ENCODE results near the gene SUN5. TPM values are rescaled to one million over a fixed set of nuclear protein-coding genes. Genes with fewer than 3 reads are reported as not detected.

SUN5 gene
- total RNA-seq, 4 donors from 2014 or later, result not detected

DNA sequence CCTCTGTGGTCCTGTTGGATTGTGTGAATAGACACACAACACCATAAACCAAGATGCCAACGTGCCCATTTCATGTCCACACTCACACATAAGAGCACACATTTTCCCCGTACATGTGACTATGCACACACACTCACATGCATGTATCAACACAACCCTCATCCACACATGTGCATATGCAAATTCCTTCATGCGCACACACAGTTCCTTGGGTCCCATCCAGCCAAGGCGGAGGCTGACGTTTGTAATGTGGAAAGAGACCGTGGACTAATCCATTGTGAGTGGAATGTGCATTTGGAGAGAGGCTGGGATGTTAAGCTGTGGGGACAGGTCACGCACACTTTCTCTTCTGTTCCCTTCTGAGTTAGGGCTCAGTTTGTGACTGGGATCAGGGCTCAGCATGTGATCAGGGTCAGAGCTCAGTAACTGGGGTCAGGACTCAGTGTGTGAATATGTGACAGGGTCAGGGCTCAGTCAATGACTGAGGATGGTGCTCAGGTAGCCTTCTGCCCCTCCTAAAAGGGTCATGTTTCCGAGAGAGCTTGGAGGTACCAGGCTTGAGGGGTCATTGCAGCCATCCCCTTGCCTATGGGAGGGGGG lies 2.6 kb upstream of the SUN5 start:
- TF ChIP-seq, protein P1, sequence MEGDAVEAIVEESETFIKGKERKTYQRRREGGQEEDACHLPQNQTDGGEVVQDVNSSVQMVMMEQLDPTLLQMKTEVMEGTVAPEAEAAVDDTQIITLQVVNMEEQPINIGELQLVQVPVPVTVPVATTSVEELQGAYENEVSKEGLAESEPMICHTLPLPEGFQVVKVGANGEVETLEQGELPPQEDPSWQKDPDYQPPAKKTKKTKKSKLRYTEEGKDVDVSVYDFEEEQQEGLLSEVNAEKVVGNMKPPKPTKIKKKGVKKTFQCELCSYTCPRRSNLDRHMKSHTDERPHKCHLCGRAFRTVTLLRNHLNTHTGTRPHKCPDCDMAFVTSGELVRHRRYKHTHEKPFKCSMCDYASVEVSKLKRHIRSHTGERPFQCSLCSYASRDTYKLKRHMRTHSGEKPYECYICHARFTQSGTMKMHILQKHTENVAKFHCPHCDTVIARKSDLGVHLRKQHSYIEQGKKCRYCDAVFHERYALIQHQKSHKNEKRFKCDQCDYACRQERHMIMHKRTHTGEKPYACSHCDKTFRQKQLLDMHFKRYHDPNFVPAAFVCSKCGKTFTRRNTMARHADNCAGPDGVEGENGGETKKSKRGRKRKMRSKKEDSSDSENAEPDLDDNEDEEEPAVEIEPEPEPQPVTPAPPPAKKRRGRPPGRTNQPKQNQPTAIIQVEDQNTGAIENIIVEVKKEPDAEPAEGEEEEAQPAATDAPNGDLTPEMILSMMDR (IDR thresholded peaks at IDR 0.05), result no peak
- DNase-seq (ENCODE audit: low spot score) (no peak), ATAC-seq (ENCODE audit: low FRiP score) (no peak)

GRCh38 chr20:33005908-33006775 lies 1.9 kb upstream of the SUN5 start:
- DNase-seq (ENCODE audit: low spot score), result no peak

DNA sequence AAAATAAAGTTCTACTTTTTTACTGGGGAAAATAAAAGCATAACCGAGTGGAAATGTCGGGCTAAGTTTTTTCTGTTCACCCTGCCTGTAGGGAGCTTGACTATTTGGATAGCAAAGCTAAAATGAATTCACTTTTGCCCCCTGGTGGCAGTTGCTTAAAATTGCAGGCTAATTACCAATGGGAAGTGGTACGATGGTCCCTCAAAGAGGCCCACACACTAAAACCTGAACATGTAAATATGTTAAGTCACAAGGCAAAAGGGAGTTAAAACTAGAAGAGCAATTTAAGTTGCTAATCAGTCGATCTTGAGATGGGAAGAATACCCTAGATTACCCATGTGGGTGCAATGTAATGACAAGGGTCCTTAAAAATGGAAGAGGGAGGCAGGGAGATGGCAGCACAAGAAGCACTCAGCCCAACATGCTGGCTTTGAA lies 916 bp upstream of the SUN5 start:
- no peak for ATAC-seq (ENCODE audit: low FRiP score)
- TF ChIP-seq, protein P1 (IDR thresholded peaks at IDR 0.05), result no peak

More at GRCh38 chr20:33005908-33006775, 1.9 kb upstream of the SUN5 start:
- no peak for ATAC-seq (ENCODE audit: low FRiP score)
- TF ChIP-seq, protein P1 (IDR thresholded peaks at IDR 0.05), result no peak

GRCh38 chr20:33002087-33002808 lies 2.0 kb downstream of the SUN5 start:
- TF ChIP-seq, protein P1 (IDR thresholded peaks at IDR 0.05), result no peak
- no peak for DNase-seq (ENCODE audit: low spot score)
- ATAC-seq (ENCODE audit: low FRiP score), result no peak

More for the DNA sequence above, 916 bp upstream of the SUN5 start:
- no peak for DNase-seq (ENCODE audit: low spot score)

DNA sequence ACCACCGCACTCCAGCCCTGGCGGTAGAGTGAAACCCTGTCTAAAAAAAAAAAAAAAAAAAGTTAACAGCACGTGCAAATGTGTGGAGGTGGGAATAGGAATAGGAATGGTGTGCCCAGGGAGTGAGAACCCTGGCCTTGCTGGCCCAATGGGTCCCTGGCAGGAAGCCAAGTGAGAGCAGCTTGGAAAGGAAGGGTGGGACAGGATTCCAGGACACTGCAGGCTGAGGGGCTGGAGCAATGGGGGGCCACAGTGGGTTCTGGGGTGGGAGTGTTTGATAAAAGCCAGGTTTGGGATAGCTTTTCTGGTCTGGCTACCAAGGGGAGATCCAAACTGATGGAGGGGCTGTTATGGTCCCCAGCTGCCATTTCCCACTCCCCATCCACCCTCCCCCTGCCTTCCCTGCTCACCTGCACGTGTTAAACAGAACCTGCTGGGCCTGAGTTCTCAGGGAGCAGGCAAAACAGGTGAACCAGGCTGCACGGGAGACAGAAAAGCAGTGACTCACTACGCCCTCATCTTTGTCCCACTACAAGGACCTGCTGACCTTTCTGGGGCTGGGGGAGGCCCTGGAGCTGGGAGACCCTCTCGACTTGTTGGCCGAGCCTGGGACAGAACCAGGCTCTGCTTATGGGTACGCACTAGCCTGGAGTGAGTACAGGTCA lies 3.3 kb downstream of the SUN5 start:
- TF ChIP-seq, protein P1 (IDR thresholded peaks at IDR 0.05), result no peak

GRCh38 chr20:32999603-33000250 lies 4.5 kb downstream of the SUN5 start:
- no peak for ATAC-seq (ENCODE audit: low FRiP score)
- TF ChIP-seq, protein P1 (IDR thresholded peaks at IDR 0.05), result no peak
- no peak for DNase-seq (ENCODE audit: low spot score)

More for the DNA sequence above, 3.3 kb downstream of the SUN5 start:
- DNase-seq (ENCODE audit: low spot score) (no peak), ATAC-seq (ENCODE audit: low FRiP score) (no peak)
